HCT116 (cell line): ENCODE data around the gene B3GNT2.

Experiments used
- EGR1 ChIP-seq: IDR thresholded peaks from 2 replicates; pipeline ENCODE4 v1.6.1; 2012; ENCODE audit warnings: low read depth
- EZH2 ChIP-seq: fragments of 200-600 bp; sonication (generic); IDR thresholded peaks from 2 replicates; pipeline ENCODE4 v1.6.1; 2017; ENCODE audit warnings: antibody characterized with exemption, mixed run types
- EZH2phosphoT487 ChIP-seq: fragments of 200-600 bp; IDR thresholded peaks from 2 replicates; pipeline ENCODE4 v1.6.1; 2018; ENCODE audit warnings: antibody characterized with exemption, borderline replicate concordance
- POLR2A ChIP-seq: IDR thresholded peaks from 2 replicates; pipeline ENCODE4 v1.7.0; 2011; ENCODE audit warnings: borderline replicate concordance; ENCODE audit not compliant: insufficient read depth, insufficient read length; ENCODE audit errors: extremely low read depth
- SIN3A ChIP-seq: IDR thresholded peaks from 2 replicates; pipeline ENCODE4 v1.6.1; 2012; ENCODE audit warnings: low read depth
- SP1 ChIP-seq: IDR thresholded peaks from 2 replicates; pipeline ENCODE4 v1.6.1; 2012; ENCODE audit warnings: low read depth
- SRF ChIP-seq: IDR thresholded peaks from 2 replicates; pipeline ENCODE4 v1.6.1; 2012; ENCODE audit warnings: low read depth
- ZNF274 ChIP-seq: fragments of 200-500 bp; sonication (Bioruptor generic); IDR thresholded peaks from 2 replicates; pipeline ENCODE4 v1.6.1; 2014; ENCODE audit warnings: mild to moderate bottlenecking, low read depth, low read length, inconsistent platforms
- TF ChIP-seq, protein P1 (sequence below), 3 experiments: fragments of 200-600 bp in 1 of 3; sonication (generic) in 1 of 3; IDR thresholded peaks in 2 of 3; conservative IDR thresholded peaks in 1 of 3; 2 replicates each; pipeline ENCODE4 v1.5.1; 2012 to 2017; ENCODE audit warnings: low read depth in 2 of 3, low read length in 2 of 3, antibody characterized with exemption in 1 of 3, borderline replicate concordance in 1 of 3, control low read depth in 1 of 3, mild to moderate bottlenecking in 1 of 3, mixed read lengths in 1 of 3, mixed run types in 1 of 3, moderate library complexity in 1 of 3; ENCODE audit not compliant: insufficient read depth in 1 of 3
- TF ChIP-seq, protein P2 (sequence below): IDR thresholded peaks from 2 replicates; pipeline ENCODE4 v1.6.1; 2012

DNA sequence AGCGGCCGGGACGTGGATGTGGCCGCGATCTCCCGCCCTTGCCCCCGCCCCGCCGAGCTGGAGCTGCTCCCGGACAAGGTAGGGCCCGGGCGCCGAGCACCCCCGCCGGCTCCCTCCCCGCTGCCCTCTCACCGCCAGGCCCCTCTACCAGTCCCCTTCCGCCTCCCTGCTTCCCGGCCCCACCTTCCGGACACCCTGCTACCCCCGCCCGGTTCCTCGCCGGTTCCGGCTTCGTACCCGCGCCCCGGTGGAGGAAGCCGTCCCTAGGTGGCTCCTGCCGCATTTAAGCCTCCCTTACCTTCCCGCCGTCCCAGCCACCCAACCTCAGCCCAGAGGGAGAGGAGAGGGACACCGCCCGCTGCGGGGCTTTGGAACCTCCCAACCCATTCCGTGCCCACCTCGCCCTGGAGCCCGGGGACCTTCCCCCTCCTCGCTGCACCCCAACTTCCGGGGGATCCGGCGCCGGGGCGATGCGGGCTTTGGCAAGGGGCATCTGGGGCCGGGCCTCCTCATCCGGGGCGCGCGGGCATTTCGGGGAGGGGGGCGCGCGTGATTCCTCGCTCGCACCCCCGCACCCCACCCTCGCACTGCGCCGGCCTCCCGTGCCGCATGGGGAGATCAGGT is 475 bp downstream of the B3GNT2 start:
- TF ChIP-seq POLR2A (no peak), EZH2 (no peak), SIN3A (no peak; the same call in 1 of the 2 replicates), EGR1 (no peak), SP1 (no peak), SRF (no peak), ZNF274 (no peak), EZH2phosphoT487 (no peak)
- TF ChIP-seq, protein P1, sequence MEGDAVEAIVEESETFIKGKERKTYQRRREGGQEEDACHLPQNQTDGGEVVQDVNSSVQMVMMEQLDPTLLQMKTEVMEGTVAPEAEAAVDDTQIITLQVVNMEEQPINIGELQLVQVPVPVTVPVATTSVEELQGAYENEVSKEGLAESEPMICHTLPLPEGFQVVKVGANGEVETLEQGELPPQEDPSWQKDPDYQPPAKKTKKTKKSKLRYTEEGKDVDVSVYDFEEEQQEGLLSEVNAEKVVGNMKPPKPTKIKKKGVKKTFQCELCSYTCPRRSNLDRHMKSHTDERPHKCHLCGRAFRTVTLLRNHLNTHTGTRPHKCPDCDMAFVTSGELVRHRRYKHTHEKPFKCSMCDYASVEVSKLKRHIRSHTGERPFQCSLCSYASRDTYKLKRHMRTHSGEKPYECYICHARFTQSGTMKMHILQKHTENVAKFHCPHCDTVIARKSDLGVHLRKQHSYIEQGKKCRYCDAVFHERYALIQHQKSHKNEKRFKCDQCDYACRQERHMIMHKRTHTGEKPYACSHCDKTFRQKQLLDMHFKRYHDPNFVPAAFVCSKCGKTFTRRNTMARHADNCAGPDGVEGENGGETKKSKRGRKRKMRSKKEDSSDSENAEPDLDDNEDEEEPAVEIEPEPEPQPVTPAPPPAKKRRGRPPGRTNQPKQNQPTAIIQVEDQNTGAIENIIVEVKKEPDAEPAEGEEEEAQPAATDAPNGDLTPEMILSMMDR (IDR thresholded peaks at IDR 0.05 in 2 of 3, conservative IDR thresholded peaks at IDR 0.05 in 1 of 3; ENCODE audit: borderline replicate concordance in 1 of 3, insufficient read depth in 1 of 3, low read depth in 2 of 3, low read length in 2 of 3): no peak
- TF ChIP-seq, protein P2, sequence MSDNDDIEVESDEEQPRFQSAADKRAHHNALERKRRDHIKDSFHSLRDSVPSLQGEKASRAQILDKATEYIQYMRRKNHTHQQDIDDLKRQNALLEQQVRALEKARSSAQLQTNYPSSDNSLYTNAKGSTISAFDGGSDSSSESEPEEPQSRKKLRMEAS: 0 out of 2 replicates have a peak, but pooled peaks have one; percentile 24
